Liver (tissue), 9 donors: ENCODE measurements around the gene CRTAP. TPM values are rescaled to one million over a fixed set of nuclear protein-coding genes. Genes with fewer than 3 reads are reported as not detected.

ENCODE experiments used
- DNase-seq: peaks from one replicate; pipeline ENCODE4 v3.0.0-alpha.2; 2017; ENCODE audit warnings: low spot score
- H3K27ac ChIP-seq, 2 donors: one replicate each; pipeline ENCODE4 v1.7.0; 2013; ENCODE audit warnings: inconsistent platforms in 2 of 2, low read length in 2 of 2, control low read depth in 1 of 2, low read depth in 1 of 2, mild to moderate bottlenecking in 1 of 2
- H3K27me3 ChIP-seq, 4 donors: one replicate each; pipeline versions ENCODE4 v1.6.1 to v1.7.0; 2013; ENCODE audit warnings: low read length in 3 of 4, inconsistent platforms in 1 of 4, mild to moderate bottlenecking in 1 of 4, moderate library complexity in 1 of 4; ENCODE audit not compliant: control insufficient read depth in 4 of 4, insufficient read depth in 4 of 4
- H3K36me3 ChIP-seq, 4 donors: one replicate each; pipeline versions ENCODE4 v1.6.1 to v1.7.0; 2013; ENCODE audit warnings: low read length in 3 of 4, mild to moderate bottlenecking in 3 of 4, low read depth in 1 of 4, moderate library complexity in 1 of 4; ENCODE audit not compliant: control insufficient read depth in 4 of 4, insufficient read depth in 3 of 4
- H3K4me1 ChIP-seq, 4 donors: one replicate each; pipeline versions ENCODE4 v1.6.1 to v1.7.0; 2013; ENCODE audit warnings: low read length in 3 of 4, mild to moderate bottlenecking in 3 of 4, moderate library complexity in 1 of 4; ENCODE audit not compliant: control insufficient read depth in 4 of 4, insufficient read depth in 4 of 4
- H3K4me3 ChIP-seq, 3 donors: one replicate each; pipeline versions ENCODE4 v1.6.1 to v1.7.0; 2013; ENCODE audit warnings: low read length in 3 of 3, control low read depth in 1 of 3, low read depth in 1 of 3, mild to moderate bottlenecking in 1 of 3
- H3K9ac ChIP-seq, 2 donors: one replicate each; pipeline ENCODE4 v1.7.0; 2013; ENCODE audit warnings: low read length in 2 of 2, mild to moderate bottlenecking in 2 of 2, moderate library complexity in 2 of 2, control low read depth in 1 of 2, low read depth in 1 of 2
- H3K9me3 ChIP-seq, 4 donors: one replicate each; pipeline versions ENCODE4 v1.6.1 to v1.7.0; 2013; ENCODE audit warnings: low read length in 3 of 4; ENCODE audit not compliant: control insufficient read depth in 4 of 4
- ATF3 ChIP-seq: IDR thresholded peaks from 2 replicates; pipeline ENCODE4 v1.6.1; 2016; ENCODE audit warnings: antibody characterized with exemption
- CTCF ChIP-seq: fragments of 150-350 bp; IDR thresholded peaks from 2 replicates; pipeline ENCODE4 v1.5.1; 2017; ENCODE audit warnings: improper control_type of control experiment, low read depth, low read length; ENCODE audit not compliant: missing input control
- EGR1 ChIP-seq, 2 donors: IDR thresholded peaks; 2 replicates each; pipeline ENCODE4 v1.6.1; 2016 to 2018; ENCODE audit warnings: antibody characterized with exemption in 2 of 2, low read depth in 2 of 2
- FOXA1 ChIP-seq: IDR thresholded peaks from 2 replicates; pipeline ENCODE4 v1.6.1; 2016; ENCODE audit warnings: antibody characterized with exemption
- FOXA2 ChIP-seq: IDR thresholded peaks from 2 replicates; pipeline ENCODE4 v1.6.1; 2016; ENCODE audit warnings: antibody characterized with exemption
- GABPA ChIP-seq, 2 donors: IDR thresholded peaks in 1 of 2; conservative IDR thresholded peaks in 1 of 2; 2 replicates each; pipeline ENCODE4 v1.6.1; 2016; ENCODE audit warnings: antibody characterized with exemption in 2 of 2, mild to moderate bottlenecking in 1 of 2, moderate library complexity in 1 of 2
- HNF4G ChIP-seq: IDR thresholded peaks from 2 replicates; pipeline ENCODE4 v1.6.1; 2016; ENCODE audit warnings: antibody characterized with exemption
- JUND ChIP-seq, 2 donors: IDR thresholded peaks; 2 replicates each; pipeline ENCODE4 v1.6.1; 2016; ENCODE audit warnings: antibody characterized with exemption in 2 of 2
- MAX ChIP-seq: IDR thresholded peaks from 2 replicates; pipeline ENCODE4 v1.6.1; 2016; ENCODE audit warnings: antibody characterized with exemption
- NR2F2 ChIP-seq: IDR thresholded peaks from 2 replicates; pipeline ENCODE4 v1.6.1; 2016; ENCODE audit warnings: antibody characterized with exemption
- RAD21 ChIP-seq, 2 donors: IDR thresholded peaks; 2 replicates each; pipeline ENCODE4 v1.6.1; 2016; ENCODE audit warnings: antibody characterized with exemption in 2 of 2, mild to moderate bottlenecking in 2 of 2
- REST ChIP-seq: IDR thresholded peaks from 2 replicates; pipeline ENCODE4 v1.6.1; 2016; ENCODE audit warnings: antibody characterized with exemption, mild to moderate bottlenecking
- RXRA ChIP-seq, 2 donors: IDR thresholded peaks; 2 replicates each; pipeline ENCODE4 v1.6.1; 2017 to 2018; ENCODE audit warnings: antibody characterized with exemption in 2 of 2, mild to moderate bottlenecking in 1 of 2
- SP1 ChIP-seq: IDR thresholded peaks from 2 replicates; pipeline ENCODE4 v1.6.1; 2018; ENCODE audit warnings: antibody characterized with exemption, mild to moderate bottlenecking
- TAF1 ChIP-seq: conservative IDR thresholded peaks from 2 replicates; pipeline ENCODE4 v1.6.1; 2016; ENCODE audit warnings: antibody characterized with exemption, mild to moderate bottlenecking
- YY1 ChIP-seq: IDR thresholded peaks from 2 replicates; pipeline ENCODE4 v1.6.1; 2016; ENCODE audit warnings: antibody characterized with exemption, mild to moderate bottlenecking
- ZBTB33 ChIP-seq: IDR thresholded peaks from 2 replicates; pipeline ENCODE4 v1.6.1; 2016; ENCODE audit warnings: antibody characterized with exemption
- WGBS: extraction: QIAGEN DNeasy Blood & Tissue Kit; methylation state at CpG from one replicate; pipeline ENCODE4 v1.1.7; 2013; 5-methylcytosine and 5-hydroxymethylcytosine counted together
- polyA plus RNA-seq, 2 donors: library from polyadenylated mRNA; stranded (reverse) in 1 of 2; unstranded in 1 of 2; fragments of 200-250 nt in 1 of 2; fragments of >200 nt in 1 of 2; fragmentation: Nextera tagmentation in 1 of 2; extraction: Ambion mirVana in 1 of 2; gene quantifications; one replicate each; pipeline versions ENCODE4 v1.2.1 to v1.2.3, GENCODE V29; 2013 to 2015
- total RNA-seq, 2 donors: library from RNA; depleted of rRNA; stranded (reverse); fragments of >200 nt; gene quantifications; one replicate each; pipeline ENCODE4 v1.2.3, GENCODE V29; 2014
- donor health status: healthy.
- donor health status: healthy.
- donor health status: healthy.
- donor health status: healthy.
- donor health status: healthy.

Gene CRTAP
- total and polyA plus RNA-seq, 4 donors = 26.5 to 47.6 (median 38.5) TPM

GRCh38 chr3:33089515-33089914 is 24.3 kb upstream of the CRTAP start:
- H3K9me3 ChIP-seq = no peaks in the 10 kb centered on the region
- H3K27me3 ChIP-seq = no peaks in the 10 kb centered on the region
- 70% methylated on average over 3 of the region's 3 CpGs for WGBS
- H3K27ac ChIP-seq = no peak overlapping the region
- peaks cover 5 to 17% (median 13%) of the 10 kb centered on the region in 4 donors for H3K36me3 ChIP-seq
- no peak overlapping the region for H3K4me3 ChIP-seq
- peaks cover 0 to 4% (median 0%) of the 10 kb centered on the region in 4 donors for H3K4me1 ChIP-seq
- DNase-seq = no peak
- TF ChIP-seq MAX (no peak), ZBTB33 (no peak), FOXA1 (no peak), RAD21 (IDR thresholded peaks at IDR 0.05) (no peak), GABPA (IDR thresholded peaks at IDR 0.05 in 1 of 2, conservative IDR thresholded peaks at IDR 0.05 in 1 of 2) (no peak), NR2F2 (no peak), JUND (IDR thresholded peaks at IDR 0.05) (no peak), ATF3 (no peak), YY1 (no peak), EGR1 (IDR thresholded peaks at IDR 0.05; ENCODE audit: low read depth in 2 of 2) (no peak), TAF1 (no peak), SP1 (no peak), FOXA2 (no peak), RXRA (IDR thresholded peaks at IDR 0.05) (no peak), REST (no peak), CTCF (no peak), HNF4G (no peak)
- H3K9ac ChIP-seq = no peak overlapping the region

GRCh38 chr3:33091746-33092145 is 22.1 kb upstream of the CRTAP start:
- no peak for DNase-seq
- Histone ChIP-seq H3K27me3 (no peaks in the 10 kb centered on the region), H3K36me3 (peaks cover 5 to 17% (median 13%) of the 10 kb centered on the region in 4 donors), H3K4me3 (no peak overlapping the region), H3K9me3 (no peaks in the 10 kb centered on the region), H3K27ac (no peak overlapping the region), H3K4me1 (peaks cover 0 to 13% (median 6%) of the 10 kb centered on the region in 4 donors), H3K9ac (no peak overlapping the region)
- 89% methylated on average over 6 of the region's 6 CpGs for WGBS
- TF ChIP-seq TAF1 = no peak
- no peak for TF ChIP-seq REST
- no peak for TF ChIP-seq JUND (IDR thresholded peaks at IDR 0.05)
- no peak for TF ChIP-seq MAX
- no peak for TF ChIP-seq YY1
- TF ChIP-seq RAD21 (IDR thresholded peaks at IDR 0.05) = no peak
- TF ChIP-seq CTCF = no peak
